Measurements from ENCODE around the gene ASMTL.

GRCh38 chrX:1486177-1486576 lies 33.5 kb upstream of the ASMTL start:
- TF ChIP-seq POLR2A (IDR thresholded peaks at IDR 0.05) (no peak), CTCF (IDR thresholded peaks at IDR 0.05) (no peak)

Data from right lobe of liver (tissue), 4 donors.